Heart left ventricle (tissue), 13 donors: ENCODE measurements around the gene KCNJ9.

Source experiments
- POLR2A ChIP-seq, 2 donors: fragments of 450-650 bp; IDR thresholded peaks; one replicate each; pipeline ENCODE4 v1.6.1; 2017; ENCODE audit warnings: antibody characterized with exemption in 2 of 2, mild to moderate bottlenecking in 2 of 2, moderate library complexity in 2 of 2
- TF ChIP-seq, protein P1 (sequence below), 12 donors: fragments of 200-600 bp; sonication (generic) in 4 of 12; IDR thresholded peaks; one replicate each; pipeline versions ENCODE4 v1.5.0 to v1.8.0; 2018 to 2022; ENCODE audit warnings: antibody characterized with exemption in 12 of 12, mild to moderate bottlenecking in 5 of 12
- donor health status: ischemic (EF 13 %, LVEDD 7.1; RV severe dilation, severe dysfunction).
- donor health status: DM: no; HTN: yes; CAD: no.
- donor health status: DM: no; HTN: no; CAD: no.
- donor health status: ischemic (EF 25% LVEDD 6.9; RV normal size, moderate dysfunction).
- donor health status: ischemic (EF 25% LVEDD 5.7; RV mildly dilated, moderate dysfunction).
- donor health status: ischemic (EF 35%, LVEDD 5.7; RV mildly dilated, moderate dysfunction).
- donor health status: nonischemic (EF 11% LVEDD 7.7; RV severe dilation, severe dysfunction).
- donor health status: DM: yes; HTN: yes; CAD: no.
- donor health status: PGD.
- donor health status: ischemic (EF 29% LVEDD 5.4; RV normal size, mild dysfunction).
- donor health status: nonischemic (EF 23%, LVEDD 6.1; RV moderate dilation, normal function).

DNA sequence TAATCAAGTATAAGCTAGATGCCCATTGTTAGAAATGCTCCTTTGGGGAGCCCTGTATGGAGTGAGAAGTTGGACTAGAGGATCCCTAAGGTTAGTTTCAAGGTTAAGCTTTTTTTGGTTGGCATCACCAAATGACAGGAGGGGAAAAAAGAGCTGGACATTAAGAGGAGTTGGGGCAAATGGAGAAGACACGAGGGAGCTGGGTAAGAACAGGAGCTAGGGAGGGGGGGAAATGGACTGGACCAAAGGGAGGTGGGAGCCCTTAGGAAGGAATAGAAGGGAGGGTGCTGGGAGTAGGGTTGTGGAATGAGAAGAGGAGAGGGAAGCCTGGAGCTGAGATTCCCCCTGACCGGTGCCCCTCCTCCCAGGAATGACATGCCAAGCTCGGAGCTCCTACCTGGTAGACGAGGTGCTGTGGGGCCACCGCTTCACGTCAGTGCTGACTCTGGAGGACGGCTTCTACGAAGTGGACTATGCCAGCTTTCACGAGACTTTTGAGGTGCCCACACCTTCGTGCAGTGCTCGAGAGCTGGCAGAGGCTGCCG lies 5.9 kb downstream of the KCNJ9 start:
- TF ChIP-seq, protein P1, sequence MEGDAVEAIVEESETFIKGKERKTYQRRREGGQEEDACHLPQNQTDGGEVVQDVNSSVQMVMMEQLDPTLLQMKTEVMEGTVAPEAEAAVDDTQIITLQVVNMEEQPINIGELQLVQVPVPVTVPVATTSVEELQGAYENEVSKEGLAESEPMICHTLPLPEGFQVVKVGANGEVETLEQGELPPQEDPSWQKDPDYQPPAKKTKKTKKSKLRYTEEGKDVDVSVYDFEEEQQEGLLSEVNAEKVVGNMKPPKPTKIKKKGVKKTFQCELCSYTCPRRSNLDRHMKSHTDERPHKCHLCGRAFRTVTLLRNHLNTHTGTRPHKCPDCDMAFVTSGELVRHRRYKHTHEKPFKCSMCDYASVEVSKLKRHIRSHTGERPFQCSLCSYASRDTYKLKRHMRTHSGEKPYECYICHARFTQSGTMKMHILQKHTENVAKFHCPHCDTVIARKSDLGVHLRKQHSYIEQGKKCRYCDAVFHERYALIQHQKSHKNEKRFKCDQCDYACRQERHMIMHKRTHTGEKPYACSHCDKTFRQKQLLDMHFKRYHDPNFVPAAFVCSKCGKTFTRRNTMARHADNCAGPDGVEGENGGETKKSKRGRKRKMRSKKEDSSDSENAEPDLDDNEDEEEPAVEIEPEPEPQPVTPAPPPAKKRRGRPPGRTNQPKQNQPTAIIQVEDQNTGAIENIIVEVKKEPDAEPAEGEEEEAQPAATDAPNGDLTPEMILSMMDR (IDR thresholded peaks at IDR 0.05), result no peak
- no peak for TF ChIP-seq POLR2A (IDR thresholded peaks at IDR 0.05)
